Hematopoietic multipotent progenitor cell treated with erythropoietin and hydrocortisone succinate and interleukin-3 and kit ligand, for 8 days (in vitro differentiated cells): ENCODE data around the gene GATA3.

Experiments
- DNase-seq: peaks from one replicate; pipeline ENCODE4 v3.0.0-alpha.2; 2015

GATA3 gene

GRCh38 chr10:8065651-8066050 is 11.2 kb downstream of the GATA3 start:
- no peak for DNase-seq

DNA sequence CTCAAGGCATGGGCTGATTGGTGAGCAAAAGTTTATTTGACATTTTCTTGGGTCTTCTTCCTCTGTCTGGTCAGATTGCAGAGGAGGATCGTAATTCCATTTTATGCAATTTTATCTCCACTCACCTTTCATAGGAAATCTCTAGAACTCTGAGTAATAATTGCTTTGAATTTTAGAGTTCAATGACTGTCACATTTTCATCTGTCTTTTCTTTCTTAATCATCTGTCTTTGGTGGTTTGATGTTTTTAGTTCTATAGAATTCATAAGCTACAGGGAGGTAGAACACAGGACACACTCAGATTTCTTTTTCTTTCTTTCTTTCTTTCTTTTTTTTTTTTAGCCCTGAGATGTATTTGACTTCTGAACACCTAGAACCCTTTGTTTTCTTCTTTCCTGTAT is 11.6 kb downstream of the GATA3 start:
- no peak for DNase-seq

GRCh38 chr10:8066797-8067196 is 12.3 kb downstream of the GATA3 start:
- no peak for DNase-seq

DNA sequence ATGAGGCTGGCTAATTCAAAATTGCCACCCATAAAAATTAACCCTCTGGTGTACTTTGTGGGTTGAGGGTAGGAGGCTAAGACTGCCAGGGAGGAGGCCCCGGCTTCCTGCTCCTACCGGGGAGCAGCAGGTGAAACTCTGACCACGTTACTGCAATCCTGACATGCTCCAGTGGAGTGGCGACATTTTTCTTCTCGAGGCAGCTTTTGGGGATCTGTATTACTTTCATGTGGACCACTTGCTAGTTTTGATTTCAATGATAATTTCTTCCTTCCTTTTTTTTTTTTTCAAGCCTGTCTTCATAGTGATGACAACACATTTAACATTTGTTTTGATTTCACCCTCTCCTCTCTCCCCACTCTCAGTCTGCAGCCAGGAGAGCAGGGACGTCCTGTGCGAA is 14.6 kb downstream of the GATA3 start:
- DNase-seq = no peak

DNA sequence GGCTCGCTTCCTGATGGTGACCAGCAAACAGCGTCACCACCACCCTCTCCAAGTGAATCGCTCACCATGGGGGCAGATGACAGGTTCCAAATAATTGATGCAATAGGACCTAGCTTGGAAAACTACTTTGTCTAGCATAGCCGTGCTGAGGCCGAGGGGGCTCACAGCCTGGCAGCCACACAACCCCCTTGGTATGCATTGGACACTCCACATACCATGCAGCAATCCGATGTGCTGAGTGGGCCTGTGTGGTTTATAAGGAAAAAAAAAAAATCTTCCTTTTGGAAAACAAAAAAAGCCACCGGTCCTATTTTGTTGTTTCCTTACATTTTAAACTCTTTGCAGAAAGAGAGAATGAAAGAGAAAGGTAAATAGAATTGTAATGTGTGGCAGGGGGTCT is 15.1 kb downstream of the GATA3 start:
- no peak for DNase-seq

- DNase-seq = no peak
These were observed 16.0 kb downstream of the GATA3 start for GRCh38 chr10:8070440-8070839.

DNA sequence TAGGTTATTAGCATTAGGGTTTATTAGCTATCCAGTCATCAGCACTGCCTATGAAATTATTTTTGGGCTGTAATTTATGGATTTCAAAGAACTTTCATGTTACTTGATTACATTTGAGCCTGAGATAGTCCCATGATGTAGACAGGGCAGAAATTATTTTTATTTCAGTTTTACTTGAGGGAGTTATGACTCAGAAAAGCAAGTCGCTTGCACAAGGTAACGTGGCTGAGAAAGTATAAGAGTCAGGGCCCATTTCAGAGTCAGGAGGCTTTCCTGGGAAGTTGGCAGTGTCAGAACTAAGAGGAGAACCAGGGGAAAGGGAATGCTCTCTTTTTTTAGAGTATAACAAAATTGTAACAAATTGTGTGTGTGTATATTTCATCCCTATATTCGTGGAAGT is 16.5 kb downstream of the GATA3 start:
- DNase-seq = no peak

GRCh38 chr10:8071666-8072065 is 17.2 kb downstream of the GATA3 start:
- DNase-seq = no peak

DNA sequence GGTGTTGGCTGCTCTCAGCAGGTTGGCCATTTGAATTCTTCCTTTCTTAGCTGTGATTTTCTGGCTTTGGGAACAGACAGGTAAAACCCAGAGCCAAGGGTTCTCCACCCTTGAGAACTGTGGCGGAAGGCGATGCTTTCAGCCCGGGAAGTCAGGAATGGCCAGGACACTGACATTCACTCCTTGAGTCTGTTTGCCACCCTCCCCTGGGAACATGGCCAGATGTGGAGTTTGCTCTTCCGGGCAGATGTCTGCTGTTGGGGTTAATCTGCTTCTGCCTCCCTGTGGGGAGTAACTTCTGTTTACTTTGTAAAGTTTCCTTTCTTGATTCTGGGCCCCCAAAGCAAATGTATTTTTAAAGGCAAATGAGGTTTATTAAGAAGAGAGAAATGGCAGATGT is 17.7 kb downstream of the GATA3 start:
- no peak for DNase-seq

- DNase-seq = no peak
These were observed 19.4 kb downstream of the GATA3 start for GRCh38 chr10:8073691-8074416.

DNA sequence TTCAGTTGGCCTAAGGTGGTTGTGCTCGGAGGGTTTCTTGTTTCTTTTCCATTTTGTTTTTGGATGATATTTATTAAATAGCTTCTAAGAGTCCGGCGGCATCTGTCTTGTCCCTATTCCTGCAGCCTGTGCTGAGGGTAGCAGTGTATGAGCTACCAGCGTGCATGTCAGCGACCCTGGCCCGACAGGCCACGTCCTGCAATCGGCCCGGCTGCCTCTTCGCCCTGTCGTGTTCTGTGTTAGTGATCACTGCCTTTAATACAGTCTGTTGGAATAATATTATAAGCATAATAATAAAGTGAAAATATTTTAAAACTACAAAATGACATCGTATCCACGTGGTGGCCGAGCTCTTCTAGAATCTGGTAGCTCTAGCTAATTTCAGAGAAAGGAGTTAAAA is 20.4 kb downstream of the GATA3 start:
- no peak for DNase-seq

- DNase-seq = no peak
These were observed 21.1 kb downstream of the GATA3 start for GRCh38 chr10:8075282-8076260.

DNA sequence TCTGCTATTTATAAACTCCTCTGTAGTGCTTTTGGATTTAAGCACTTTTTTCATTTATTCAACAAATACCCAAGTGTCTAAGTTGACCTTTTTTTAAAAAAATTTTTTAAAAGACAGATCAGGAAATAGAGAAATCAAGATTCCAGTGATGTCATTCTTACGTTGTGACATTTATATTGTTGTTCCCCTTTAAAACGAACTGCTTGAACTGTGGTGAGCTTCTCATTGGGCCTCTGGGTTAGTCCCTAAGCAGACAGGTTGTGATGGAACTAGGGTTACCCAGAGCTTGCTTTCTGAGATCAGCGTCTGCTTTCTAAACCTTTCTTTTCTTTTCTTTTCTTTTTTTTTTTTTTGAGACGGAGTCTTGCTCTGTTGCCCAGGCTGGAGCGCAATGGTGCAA is 22.4 kb downstream of the GATA3 start:
- no peak for DNase-seq

GRCh38 chr10:8078027-8078426 is 23.5 kb downstream of the GATA3 start:
- DNase-seq = no peak

DNA sequence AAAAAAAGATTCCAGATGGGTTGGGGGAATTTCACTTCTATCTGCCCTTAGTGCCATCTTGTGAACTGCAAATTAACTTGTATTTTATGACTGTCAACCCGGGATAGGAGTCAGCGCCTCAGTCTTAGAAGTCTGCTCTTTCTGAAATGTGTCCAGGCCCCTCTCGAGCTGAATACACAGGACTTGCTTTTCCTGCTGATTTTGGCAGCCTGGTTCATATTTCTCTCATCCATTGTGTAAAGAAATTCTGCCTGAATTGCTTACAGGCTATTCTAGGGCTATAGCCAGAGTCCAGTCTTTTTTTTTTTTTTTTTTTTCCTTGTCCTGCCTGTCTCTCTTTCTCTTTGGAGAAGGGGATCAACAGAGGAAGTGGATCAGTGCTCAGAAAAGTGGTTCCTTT is 24.6 kb downstream of the GATA3 start:
- no peak for DNase-seq

- no peak for DNase-seq
These were observed 30.3 kb downstream of the GATA3 start for GRCh38 chr10:8084799-8085198.

DNA sequence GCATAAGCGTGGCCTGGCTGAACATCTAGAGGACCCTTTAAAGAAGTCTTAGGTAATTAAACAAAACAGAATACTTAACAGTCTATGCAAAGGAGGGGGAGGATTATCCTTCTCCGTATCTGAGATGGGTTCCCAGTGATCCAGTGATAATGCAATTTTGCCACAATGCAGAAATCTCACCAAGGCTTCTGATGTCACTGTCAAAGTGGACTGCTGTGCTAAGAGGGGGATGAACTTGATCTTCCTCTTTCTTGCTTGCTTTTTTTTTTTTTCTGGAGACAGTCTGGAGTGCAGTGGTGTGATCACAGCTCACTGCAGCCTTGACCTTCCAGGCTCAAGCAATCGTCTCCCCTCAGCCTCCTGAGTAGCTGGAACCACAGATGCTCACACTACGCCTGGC is 30.8 kb downstream of the GATA3 start:
- DNase-seq = no peak

DNA sequence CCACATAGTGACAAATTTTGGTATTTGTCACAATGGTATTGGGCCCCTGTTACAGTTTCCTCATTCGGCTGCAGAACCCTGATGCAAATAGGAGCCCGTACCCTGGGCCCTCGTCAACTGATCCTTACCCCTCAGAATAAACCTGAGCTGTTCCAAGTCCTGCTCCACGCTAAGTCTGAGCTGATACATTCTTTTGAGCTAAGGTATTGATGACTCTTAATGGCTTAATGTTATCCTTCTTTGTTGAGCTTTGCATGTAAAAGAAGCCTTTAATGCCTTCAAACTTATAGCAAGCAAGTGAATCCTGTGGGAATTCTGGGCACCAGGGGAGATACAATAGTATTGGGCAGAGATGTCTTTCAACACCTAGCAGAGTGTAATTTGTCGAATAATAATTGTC is 31.8 kb downstream of the GATA3 start:
- no peak for DNase-seq

GRCh38 chr10:8088504-8088903 is 34.0 kb downstream of the GATA3 start:
- no peak for DNase-seq

GRCh38 chr10:8092428-8092827 is 37.9 kb downstream of the GATA3 start:
- DNase-seq = no peak

GRCh38 chr10:8095959-8096358 is 41.5 kb downstream of the GATA3 start:
- no peak for DNase-seq

- DNase-seq = no peak
These were observed 42.4 kb downstream of the GATA3 start for GRCh38 chr10:8096931-8097330.

GRCh38 chr10:8100366-8100765 is 45.9 kb downstream of the GATA3 start:
- no peak for DNase-seq

GRCh38 chr10:8102708-8103401 is 48.4 kb downstream of the GATA3 start:
- DNase-seq = no peak
